Caco-2 (cell line): ENCODE measurements around the gene GMPPA. TPM values are rescaled to one million over a fixed set of nuclear protein-coding genes. Genes with fewer than 3 reads are reported as not detected.

Experiments
- BruUV-seq: library from RNA; stranded (reverse); fragments of 400-500 nt; replicated peaks from 2 replicates; lab custom pipeline; 2021; lab: Mats Ljungman, UMichigan
- CTCF ChIA-PET: fragments of 300-600 bp; sonication (Branson Sonifier 250); formaldehyde crosslinking; loops from one replicate; lab custom pipeline; 2022; ENCODE audit warnings: antibody characterized with exemption; lab: Charles Lee
- POLR2A ChIA-PET: fragments of 300-600 bp; sonication (Branson Sonifier 250); formaldehyde crosslinking; loops from one replicate; lab custom pipeline; 2022; ENCODE audit warnings: antibody characterized with exemption; lab: Charles Lee
- DNase-seq, 2 experiments: peaks; one replicate each; pipeline versions ENCODE4 v3.0.0 to v3.0.0-alpha.2; 2020 to 2022
- H3K27me3 ChIP-seq: replicated peaks from 2 replicates; pipeline ENCODE4 v1.6.0; 2011; ENCODE audit warnings: low read length; ENCODE audit not compliant: control insufficient read depth, insufficient read depth
- H3K36me3 ChIP-seq: 2 replicates; pipeline ENCODE4 v1.5.1; 2011; ENCODE audit warnings: low read length; ENCODE audit not compliant: control insufficient read depth, insufficient read depth
- H3K4me1 ChIP-seq: fragments of 250-450 bp; sonication (Bioruptor Pico); 2 replicates; pipeline ENCODE4 v1.5.1; 2020; ENCODE audit warnings: mild to moderate bottlenecking
- H3K4me3 ChIP-seq: 2 replicates; pipeline ENCODE4 v1.5.1; 2011; ENCODE audit warnings: low read depth, mild to moderate bottlenecking, control low read depth, low read length
- H3K9me3 ChIP-seq: fragments of 250-450 bp; sonication (Bioruptor Pico); 2 replicates; pipeline ENCODE4 v1.5.1; 2020; ENCODE audit warnings: mild to moderate bottlenecking, moderate library complexity
- H3K27ac Mint-ChIP-seq: one replicate; pipeline ENCODE4 v1.8.0; 2022; ENCODE audit warnings: mixed read lengths; ENCODE audit not compliant: unreplicated experiment
- H3K27me3 Mint-ChIP-seq: one replicate; pipeline ENCODE4 v1.8.0; 2022; ENCODE audit warnings: mixed read lengths; ENCODE audit not compliant: insufficient read depth, unreplicated experiment
- H3K36me3 Mint-ChIP-seq: one replicate; pipeline ENCODE4 v1.8.0; 2022; ENCODE audit warnings: mild to moderate bottlenecking, mixed read lengths; ENCODE audit not compliant: insufficient read depth, unreplicated experiment
- H3K4me1 Mint-ChIP-seq: one replicate; pipeline ENCODE4 v1.8.0; 2022; ENCODE audit warnings: low read depth, mixed read lengths; ENCODE audit not compliant: unreplicated experiment
- H3K4me3 Mint-ChIP-seq: one replicate; pipeline ENCODE4 v1.8.0; 2022; ENCODE audit warnings: mild to moderate bottlenecking, moderate library complexity, mixed read lengths; ENCODE audit not compliant: unreplicated experiment
- H3K9me3 Mint-ChIP-seq: one replicate; pipeline ENCODE4 v1.8.0; 2022; ENCODE audit warnings: mixed read lengths; ENCODE audit not compliant: unreplicated experiment
- intact Hi-C: fragments of 100-400 bp; cut with micrococcal nuclease; formaldehyde crosslinking; loops from one replicate; pipeline ENCODE4 v1.10.0; 2022; ENCODE audit not compliant: unreplicated experiment
- total RNA-seq: library from RNA; stranded (reverse); gene quantifications from 2 replicates; pipeline ENCODE4 v1.2.3, GENCODE V29; 2022
- TF ChIP-seq, protein P1 (sequence below), 2 experiments: fragments of 200-600 bp in 1 of 2; IDR thresholded peaks; 1 replicate in 1 of 2; 2 replicates in 1 of 2; pipeline versions ENCODE4 v1.5.1 to v1.8.0; 2011 to 2022; ENCODE audit warnings: antibody characterized with exemption in 1 of 2, control low read depth in 1 of 2, inconsistent platforms in 1 of 2, low read depth in 1 of 2, low read length in 1 of 2, mild to moderate bottlenecking in 1 of 2, moderate library complexity in 1 of 2; ENCODE audit not compliant: insufficient read depth in 1 of 2, severe bottlenecking in 1 of 2, unreplicated experiment in 1 of 2

Gene GMPPA
- total RNA-seq, 1 experiment from 2014 or later: 53.7 TPM

DNA sequence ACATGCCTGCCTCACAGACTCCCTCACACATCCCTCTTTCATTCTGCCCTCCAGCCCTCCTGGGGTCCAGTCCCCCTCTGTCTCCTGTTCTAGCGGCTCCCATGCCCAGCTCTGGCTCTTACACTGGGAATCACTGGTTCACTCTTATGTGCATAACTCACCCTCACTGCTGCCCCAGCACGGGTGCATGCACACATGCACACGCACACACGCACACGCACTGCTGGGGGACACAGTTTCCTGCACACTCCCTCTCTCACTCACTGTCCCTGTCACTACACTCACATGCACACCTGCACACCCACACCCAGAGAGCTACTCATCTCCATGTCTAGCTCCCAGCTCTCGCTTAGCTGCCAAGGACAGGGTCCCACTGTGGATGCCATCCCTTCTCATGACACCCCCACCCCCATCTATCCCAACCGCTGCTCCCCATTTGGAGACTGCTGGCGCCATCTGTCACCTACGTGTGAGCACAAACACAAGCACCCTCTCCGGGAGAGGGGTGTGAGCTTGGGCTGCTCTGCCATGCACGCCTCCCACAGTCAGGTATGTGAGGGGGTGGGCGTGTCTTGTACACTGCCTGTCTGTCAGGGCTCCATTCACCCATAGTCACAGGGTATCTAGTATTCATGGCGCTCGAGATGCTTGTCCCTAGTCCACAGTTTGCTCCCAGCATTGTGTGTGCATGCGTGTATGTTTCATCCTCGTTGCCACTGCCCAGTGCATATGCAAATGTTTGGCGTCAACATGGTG, 17.4 kb downstream of the GMPPA start:
- intact Hi-C loops: no loop called here
- no peaks in the 10 kb centered on the region for H3K36me3 ChIP-seq
- Mint-ChIP-seq H3K9me3 (no peaks in the 10 kb centered on the region), H3K4me3 (no peak overlapping the region), H3K36me3 (no peaks in the 10 kb centered on the region), H3K27ac (no peak overlapping the region), H3K27me3 (peaks cover 31% of the 10 kb centered on the region), H3K4me1 (peaks cover 11% of the 10 kb centered on the region)
- no peak for DNase-seq
- BruUV-seq: no TSS peak
- H3K27me3 ChIP-seq: peaks cover 5% of the 10 kb centered on the region; the same call in 1 of the 2 replicates
- peaks cover 11% of the 10 kb centered on the region for H3K4me1 ChIP-seq
- TF ChIP-seq, protein P1, sequence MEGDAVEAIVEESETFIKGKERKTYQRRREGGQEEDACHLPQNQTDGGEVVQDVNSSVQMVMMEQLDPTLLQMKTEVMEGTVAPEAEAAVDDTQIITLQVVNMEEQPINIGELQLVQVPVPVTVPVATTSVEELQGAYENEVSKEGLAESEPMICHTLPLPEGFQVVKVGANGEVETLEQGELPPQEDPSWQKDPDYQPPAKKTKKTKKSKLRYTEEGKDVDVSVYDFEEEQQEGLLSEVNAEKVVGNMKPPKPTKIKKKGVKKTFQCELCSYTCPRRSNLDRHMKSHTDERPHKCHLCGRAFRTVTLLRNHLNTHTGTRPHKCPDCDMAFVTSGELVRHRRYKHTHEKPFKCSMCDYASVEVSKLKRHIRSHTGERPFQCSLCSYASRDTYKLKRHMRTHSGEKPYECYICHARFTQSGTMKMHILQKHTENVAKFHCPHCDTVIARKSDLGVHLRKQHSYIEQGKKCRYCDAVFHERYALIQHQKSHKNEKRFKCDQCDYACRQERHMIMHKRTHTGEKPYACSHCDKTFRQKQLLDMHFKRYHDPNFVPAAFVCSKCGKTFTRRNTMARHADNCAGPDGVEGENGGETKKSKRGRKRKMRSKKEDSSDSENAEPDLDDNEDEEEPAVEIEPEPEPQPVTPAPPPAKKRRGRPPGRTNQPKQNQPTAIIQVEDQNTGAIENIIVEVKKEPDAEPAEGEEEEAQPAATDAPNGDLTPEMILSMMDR (IDR thresholded peaks at IDR 0.05; ENCODE audit: insufficient read depth in 1 of 2, low read depth in 1 of 2, low read length in 1 of 2, severe bottlenecking in 1 of 2, unreplicated experiment in 1 of 2): no peak
- CTCF ChIA-PET: interaction anchor here (0.7 to 1.0 kb wide), 3 partner anchors 14 to 57 kb away, joined by 3 to 7 read pairs (median 5); partner anchors contain the start of gene GMPPA
- H3K4me3 ChIP-seq: no peak overlapping the region
- POLR2A ChIA-PET: interaction anchor here (1.3 kb wide), 1 partner anchor 18 kb away, joined by 8 read pairs; the partner anchor contains the start of gene GMPPA
- H3K9me3 ChIP-seq: no peaks in the 10 kb centered on the region

DNA sequence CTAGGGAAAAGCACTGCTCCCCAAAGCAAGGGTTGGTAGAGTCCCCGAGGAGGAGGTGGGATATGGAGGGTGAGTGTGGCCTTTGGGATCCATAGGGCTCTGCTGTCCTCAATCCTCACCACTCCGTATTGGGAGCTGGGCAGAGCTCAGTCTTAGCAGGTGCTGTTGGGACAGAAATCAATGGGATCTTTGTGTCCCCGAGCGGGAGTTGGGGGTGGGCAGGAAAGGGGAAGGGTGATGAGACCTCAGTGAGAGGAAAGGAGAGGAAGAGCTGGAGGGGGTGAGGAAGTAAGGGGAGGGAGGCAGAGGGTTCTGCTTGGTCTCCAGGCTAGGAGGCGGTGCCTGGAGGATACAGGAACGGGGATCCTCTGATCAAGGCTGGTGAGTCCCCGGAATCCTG, 18.2 kb downstream of the GMPPA start:
- H3K36me3 Mint-ChIP-seq: no peaks in the 10 kb centered on the region
- peaks cover 19% of the 10 kb centered on the region for H3K4me1 ChIP-seq
- H3K9me3 ChIP-seq: no peaks in the 10 kb centered on the region
- no peak overlapping the region for H3K4me3 Mint-ChIP-seq
- H3K36me3 ChIP-seq: no peaks in the 10 kb centered on the region
- intact Hi-C loops: no loop called here
- peaks cover 32% of the 10 kb centered on the region for H3K27me3 Mint-ChIP-seq
- no peak overlapping the region for H3K4me3 ChIP-seq
- H3K27me3 ChIP-seq: peaks cover 5% of the 10 kb centered on the region; the same call in 1 of the 2 replicates
- POLR2A ChIA-PET: interaction anchor here (1.3 kb wide), 1 partner anchor 18 kb away, joined by 8 read pairs; the partner anchor contains the start of gene GMPPA
- H3K4me1 Mint-ChIP-seq: peaks cover 20% of the 10 kb centered on the region
- CTCF ChIA-PET: interaction anchor here (0.7 kb wide), 2 partner anchors 19 to 58 kb away, joined by 3 to 7 read pairs; partner anchors contain the start of gene GMPPA
- no peak for DNase-seq
- H3K9me3 Mint-ChIP-seq: no peaks in the 10 kb centered on the region
- BruUV-seq: no TSS peak
- TF ChIP-seq, protein P1 (IDR thresholded peaks at IDR 0.05; ENCODE audit: insufficient read depth in 1 of 2, low read depth in 1 of 2, low read length in 1 of 2, severe bottlenecking in 1 of 2, unreplicated experiment in 1 of 2): no peak
- H3K27ac Mint-ChIP-seq: no peak overlapping the region

DNA sequence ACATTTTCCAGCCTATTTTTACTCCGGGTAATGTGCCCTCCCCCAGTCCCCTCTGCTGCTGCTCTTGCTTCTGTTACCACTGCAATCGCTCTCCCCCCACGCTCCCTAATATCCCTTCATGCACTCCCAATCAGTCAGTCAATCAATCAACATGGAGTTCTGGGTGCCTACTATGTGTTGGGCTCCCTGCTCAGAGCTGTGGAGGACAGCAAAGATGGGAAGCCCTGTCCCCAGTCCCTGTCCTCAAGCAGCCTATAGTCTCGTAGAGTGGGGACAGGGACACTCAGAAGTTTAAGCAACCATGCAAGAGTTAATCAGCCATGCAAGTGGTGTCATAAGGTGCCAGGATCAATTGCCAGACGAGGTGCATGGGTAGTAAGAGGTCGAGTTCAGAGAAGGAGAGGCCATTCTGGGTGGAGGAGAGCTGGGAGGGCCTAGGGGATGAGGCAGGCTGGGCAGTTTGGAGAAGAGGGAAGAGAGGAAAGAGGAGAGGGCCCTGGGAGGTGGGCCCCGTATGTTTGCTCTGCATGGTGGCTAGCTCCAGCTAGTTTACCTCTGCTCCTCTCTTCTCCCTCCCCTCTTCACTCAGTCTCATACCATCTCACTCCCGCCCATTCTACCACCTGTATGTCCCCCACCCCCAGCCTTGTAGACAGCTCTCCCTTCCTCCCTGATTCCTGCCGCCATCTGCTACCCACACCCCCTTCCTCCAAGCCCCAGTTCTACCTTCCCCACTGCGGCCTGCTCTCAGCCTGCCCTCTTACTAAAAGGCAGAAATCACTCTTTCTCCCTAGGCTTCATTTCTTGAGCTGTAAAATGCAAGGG, 19.5 kb downstream of the GMPPA start:
- Histone ChIP-seq H3K36me3 (no peaks in the 10 kb centered on the region), H3K4me1 (peaks cover 21% of the 10 kb centered on the region), H3K9me3 (no peaks in the 10 kb centered on the region), H3K4me3 (no peak overlapping the region), H3K27me3 (no peaks in the 10 kb centered on the region; the same call in 1 of the 2 replicates)
- H3K9me3 Mint-ChIP-seq: no peaks in the 10 kb centered on the region
- H3K27me3 Mint-ChIP-seq: peaks cover 27% of the 10 kb centered on the region
- TF ChIP-seq, protein P1 (IDR thresholded peaks at IDR 0.05; ENCODE audit: insufficient read depth in 1 of 2, low read depth in 1 of 2, low read length in 1 of 2, severe bottlenecking in 1 of 2, unreplicated experiment in 1 of 2): no peak
- intact Hi-C loops: no loop called here
- DNase-seq: no peak
- H3K4me1 Mint-ChIP-seq: peaks cover 24% of the 10 kb centered on the region
- H3K36me3 Mint-ChIP-seq: no peaks in the 10 kb centered on the region
- CTCF ChIA-PET: interaction anchor here (0.5 to 3.9 kb wide), 5 partner anchors 8 to 76 kb away, joined by 3 to 49 read pairs (median 6); partner anchors contain the start of gene GMPPA
- no peak overlapping the region for H3K4me3 Mint-ChIP-seq
- POLR2A ChIA-PET: no interaction called here
- BruUV-seq: no TSS peak
- H3K27ac Mint-ChIP-seq: no peak overlapping the region
